K562 (cell line): ENCODE measurements around the gene ACAA2. TPM values are rescaled to one million over a fixed set of nuclear protein-coding genes. Genes with fewer than 3 reads are reported as not detected.
A peak's percentile ranks its signal among the peaks of the same experiment; 100 is the strongest.

ENCODE experiments used
- BACH1 ChIP-seq: fragments of 200-800 bp; sonication (Bioruptor generic); IDR thresholded peaks from 2 replicates; pipeline ENCODE4 v1.6.1; 2016; ENCODE audit warnings: missing genetic modification characterization, missing compliant biosample characterization
- FOXM1 ChIP-seq, 2 experiments: fragments of 450-650 bp in 1 of 2; sonication (generic) in 1 of 2; formaldehyde crosslinking in 1 of 2; IDR thresholded peaks; 2 replicates each; pipeline versions ENCODE4 v1.6.1 to v1.9.0; 2017 to 2022; ENCODE audit warnings: low read depth in 2 of 2, mild to moderate bottlenecking in 2 of 2, missing genetic modification reagents in 1 of 2, moderate library complexity in 1 of 2
- GABPA ChIP-seq: fragments of 200-800 bp; sonication (Bioruptor generic); conservative IDR thresholded peaks from 2 replicates; pipeline ENCODE4 v1.6.1; 2016; ENCODE audit warnings: low read depth, missing genetic modification characterization, missing compliant biosample characterization
- KDM5B ChIP-seq: fragments of 200-600 bp; sonication (generic); IDR thresholded peaks from 2 replicates; pipeline ENCODE4 v1.6.1; 2012; ENCODE audit warnings: low read depth, mild to moderate bottlenecking, moderate library complexity, low read length, control low read depth, inconsistent platforms; ENCODE audit not compliant: insufficient replicate concordance
- KLF6 ChIP-seq: fragments of 250-450 bp; sonication (Bioruptor Pico); IDR thresholded peaks from 2 replicates; pipeline ENCODE4 v1.4.0; 2020; ENCODE audit warnings: mild to moderate bottlenecking, moderate library complexity, borderline replicate concordance
- PCBP1 ChIP-seq: fragments of 200-400 bp; formaldehyde crosslinking; IDR thresholded peaks from 2 replicates; pipeline ENCODE4 v1.6.1; 2018; ENCODE audit warnings: mild to moderate bottlenecking, low read depth, low read length; ENCODE audit not compliant: poor library complexity, severe bottlenecking
- PRDM10 ChIP-seq: fragments of 450-650 bp; IDR thresholded peaks from 2 replicates; pipeline ENCODE4 v1.6.1; 2018; ENCODE audit not compliant: partially characterized antibody
- PTTG1 ChIP-seq: fragments of 450-650 bp; IDR thresholded peaks from 2 replicates; pipeline ENCODE4 v1.6.1; 2016; ENCODE audit warnings: low read depth, mild to moderate bottlenecking, missing genetic modification characterization, missing compliant biosample characterization
- RBFOX2 ChIP-seq: fragments of 200-400 bp; formaldehyde crosslinking; IDR thresholded peaks from 2 replicates; pipeline ENCODE4 v1.6.1; 2017; ENCODE audit warnings: low read depth, mild to moderate bottlenecking, low read length, moderate library complexity
- SUPT5H ChIP-seq: fragments of 450-650 bp; IDR thresholded peaks from 2 replicates; pipeline ENCODE4 v1.6.1; 2016
- TBP ChIP-seq: optimal IDR thresholded peaks from 2 replicates; pipeline ENCODE3; 2011; ENCODE audit warnings: low read depth, low read length, improper control_type of control experiment
- ZBTB11 ChIP-seq, 3 experiments: fragments of 200-800 bp in 1 of 3; fragments of 250-450 bp in 1 of 3; fragments of 450-650 bp in 1 of 3; sonication (Bioruptor Pico) in 1 of 3; sonication (Bioruptor generic) in 1 of 3; formaldehyde crosslinking in 1 of 3; IDR thresholded peaks; 2 replicates each; pipeline versions ENCODE4 v1.6.1 to v1.8.0; 2016 to 2022; ENCODE audit warnings: mild to moderate bottlenecking in 2 of 3, missing genetic modification characterization in 2 of 3, missing compliant biosample characterization in 1 of 3, moderate library complexity in 1 of 3
- ZBTB49 ChIP-seq: sonication (generic); formaldehyde crosslinking; IDR thresholded peaks from 2 replicates; pipeline ENCODE4 v1.8.0; 2022; ENCODE audit warnings: missing genetic modification reagents, mild to moderate bottlenecking, borderline replicate concordance
- polyA plus RNA-seq, 8 experiments: library from polyadenylated mRNA; depleted of rRNA in 4 of 8; stranded (reverse) in 5 of 8; unstranded in 3 of 8; fragments of >200 nt; fragmentation: Nextera tagmentation in 2 of 8; fragmentation: Illumina TruSeq in 1 of 8; extraction: Ambion mirVana in 2 of 8; extraction: Trizol in 1 of 8; gene quantifications; 2 replicates each; pipeline versions ENCODE4 v1.2.1 to v1.2.3, GENCODE V29; 2011 to 2014; ENCODE audit warnings: inconsistent platforms in 1 of 8, missing spikeins in 1 of 8
- total RNA-seq, 7 experiments: library from RNA; depleted of rRNA in 6 of 7; stranded (reverse); fragments of >200 nt in 6 of 7; fragmentation: Illumina TruSeq in 2 of 7; extraction: Trizol in 2 of 7; gene quantifications; 2 replicates each; pipeline versions ENCODE4 v1.2.1 to v1.2.3, GENCODE V29; 2011 to 2021; ENCODE audit warnings: low replicate concordance in 1 of 7

Gene ACAA2
- total and polyA plus RNA-seq, 9 of the 15 experiments (the other 6 are each of a cell fraction or from before 2014, with no cell fraction given): 13.2 to 31.5 (median 21.7) TPM

GRCh38 chr18:49813319-49814146 lies at the start of gene ACAA2 (continued):
- no peak for TF ChIP-seq ZBTB49
- no peak for TF ChIP-seq FOXM1 (IDR thresholded peaks at IDR 0.05; ENCODE audit: low read depth)
- no peak for TF ChIP-seq FOXM1 (CRISPR knock-in tag; IDR thresholded peaks at IDR 0.05; ENCODE audit: low read depth)
- TF ChIP-seq PCBP1: peak; percentile 29
- peak; percentile 43 for TF ChIP-seq TBP
- peak; percentile 28; the same call in 1 of the 2 replicates for TF ChIP-seq GABPA (tag)
- TF ChIP-seq KLF6 (CRISPR knock-in tag): 0 out of 2 replicates have a peak, but pooled peaks have one; percentile 55
- peak; percentile 78 for TF ChIP-seq RBFOX2
- no peak for TF ChIP-seq BACH1 (tag)
- TF ChIP-seq SUPT5H: peak; percentile 66; the same call in 1 of the 2 replicates
- TF ChIP-seq PRDM10: peak; percentile 90
- peak in 1 of 3 experiments; percentile 53; a peak in 1 of 6 replicates for TF ChIP-seq ZBTB11 (CRISPR knock-in tag; IDR thresholded peaks at IDR 0.05)
- peak; percentile 71 for TF ChIP-seq KDM5B
- no peak for TF ChIP-seq PTTG1
